Heart right ventricle (tissue), 16 donors: ENCODE results near the gene OMA1. TPM values are rescaled to one million over a fixed set of nuclear protein-coding genes. Genes with fewer than 3 reads are reported as not detected.

Experiments used
- ATAC-seq, 8 donors: fragments of 200-7000 bp; cut with Tn5 transposase; one replicate each; pipeline ENCODE4 v1.9.1; 2020; ENCODE audit warnings: mild to moderate bottlenecking in 8 of 8, moderate library complexity in 8 of 8, moderate number of reproducible peaks in 1 of 8
- DNase-seq, 2 donors: peaks; one replicate each; pipeline ENCODE4 v3.0.0-alpha.2; 2020
- H3K27ac ChIP-seq, 10 donors: fragments of 200-600 bp; sonication (generic) in 2 of 10; one replicate each; pipeline versions ENCODE4 v1.5.0 to v1.8.0; 2020 to 2022; ENCODE audit warnings: mild to moderate bottlenecking in 3 of 10
- H3K27me3 ChIP-seq, 7 donors: fragments of 200-600 bp; one replicate each; pipeline ENCODE4 v1.8.0; 2021 to 2022; ENCODE audit warnings: mild to moderate bottlenecking in 2 of 7
- H3K36me3 ChIP-seq, 9 donors: fragments of 200-600 bp; sonication (generic) in 1 of 9; one replicate each; pipeline versions ENCODE4 v1.5.0 to v1.8.0; 2020 to 2022; ENCODE audit warnings: mild to moderate bottlenecking in 2 of 9
- H3K4me1 ChIP-seq, 9 donors: fragments of 200-600 bp; sonication (generic) in 1 of 9; one replicate each; pipeline versions ENCODE4 v1.5.0 to v1.8.0; 2020 to 2022; ENCODE audit warnings: mild to moderate bottlenecking in 4 of 9
- H3K4me3 ChIP-seq, 10 donors: fragments of 200-600 bp; sonication (generic) in 2 of 10; one replicate each; pipeline versions ENCODE4 v1.5.0 to v1.8.0; 2020 to 2022; ENCODE audit warnings: mild to moderate bottlenecking in 7 of 10, moderate library complexity in 2 of 10
- H3K9me3 ChIP-seq, 11 donors: fragments of 200-600 bp in 10 of 11; sonication (generic) in 2 of 11; one replicate each; pipeline versions ENCODE4 v1.5.0 to v1.8.0; 2013 to 2022; ENCODE audit warnings: mild to moderate bottlenecking in 2 of 11, control low read depth in 1 of 11, moderate library complexity in 1 of 11
- WGBS, 2 donors: extraction: QIAGEN DNeasy Blood & Tissue Kit; methylation state at CpG; one replicate each; pipeline ENCODE4 v1.1.7; 2013; ENCODE audit warnings: inconsistent platforms in 1 of 2; 5-methylcytosine and 5-hydroxymethylcytosine counted together
- intact Hi-C, 10 donors: fragments of 100-400 bp; cut with DNase I; formaldehyde crosslinking; loops; one replicate each; pipeline versions ENCODE4 v1.11.1 to v1.14.2; 2022
- polyA plus RNA-seq, 2 donors: library from polyadenylated mRNA; stranded (reverse); fragments of 200-250 nt; gene quantifications; one replicate each; pipeline ENCODE4 v1.2.3, GENCODE V29; 2013
- total RNA-seq, 10 donors: library from RNA; stranded (reverse); fragmentation: NEBNext Ultra II Directional in 3 of 10; extraction: Animal tissue kit (Norgen Biotek cat#: 25700) in 3 of 10; gene quantifications; one replicate each; pipeline versions ENCODE4 v1.2.1 to v1.2.4, GENCODE V29; 2021 to 2023
- TF ChIP-seq, protein P1 (sequence below), 9 donors: fragments of 200-600 bp; sonication (generic) in 2 of 9; IDR thresholded peaks; one replicate each; pipeline versions ENCODE4 v1.5.0 to v1.8.0; 2021 to 2022; ENCODE audit warnings: antibody characterized with exemption in 9 of 9, mild to moderate bottlenecking in 5 of 9, moderate library complexity in 1 of 9
- donor health status: Arrhythmogenic right ventricular cardiomyopathy.
- donor health status: ischemic (EF 13 %, LVEDD 7.1; RV severe dilation, severe dysfunction).
- donor health status: healthy with polysubstance abuse.
- donor health status: DM: no; HTN: yes; CAD: no.
- donor health status: DM: no; HTN: no; CAD: no.
- donor health status: ischemic (EF 25% LVEDD 6.9; RV normal size, moderate dysfunction).
- donor health status: ischemic (EF 25% LVEDD 5.7; RV mildly dilated, moderate dysfunction).
- donor health status: healthy.
- donor health status: DM: yes; HTN: yes; CAD: no.
- donor health status: Ischemic cardiomyopathy.
- donor health status: ischemic (EF 35%, LVEDD 5.7; RV mildly dilated, moderate dysfunction).
- donor health status: nonischemic (EF 11% LVEDD 7.7; RV severe dilation, severe dysfunction).
- donor health status: DM: yes; HTN: yes; CAD: no.
- donor health status: PGD.
- donor health status: ischemic (EF 29% LVEDD 5.4; RV normal size, mild dysfunction).
- donor health status: nonischemic (EF 23%, LVEDD 6.1; RV moderate dilation, normal function).

The OMA1 gene
- total and polyA plus RNA-seq, 12 donors: 8.2 to 50.9 (median 34.1) TPM

DNA sequence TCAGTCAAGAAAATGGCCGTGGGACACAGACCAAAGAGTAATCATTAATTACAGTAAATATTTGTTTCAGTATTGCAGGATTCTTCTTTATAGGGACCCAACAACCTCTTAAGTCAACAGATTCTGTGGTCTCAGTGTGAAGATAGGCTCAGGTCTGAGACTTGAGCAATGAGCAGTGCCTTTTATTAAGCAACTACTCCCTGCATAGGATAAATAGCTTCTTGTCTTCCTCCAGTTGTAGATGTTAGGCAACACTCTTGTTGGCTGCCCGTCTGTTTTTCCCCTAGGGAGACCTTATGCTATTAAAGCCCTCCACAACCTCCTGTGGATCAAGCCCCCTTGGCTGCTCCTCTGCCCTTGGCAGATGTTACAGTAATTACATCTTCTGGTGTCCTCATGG lies 1.8 kb upstream of the OMA1 start:
- DNase-seq: no peak
- ATAC-seq: no peak
- TF ChIP-seq, protein P1, sequence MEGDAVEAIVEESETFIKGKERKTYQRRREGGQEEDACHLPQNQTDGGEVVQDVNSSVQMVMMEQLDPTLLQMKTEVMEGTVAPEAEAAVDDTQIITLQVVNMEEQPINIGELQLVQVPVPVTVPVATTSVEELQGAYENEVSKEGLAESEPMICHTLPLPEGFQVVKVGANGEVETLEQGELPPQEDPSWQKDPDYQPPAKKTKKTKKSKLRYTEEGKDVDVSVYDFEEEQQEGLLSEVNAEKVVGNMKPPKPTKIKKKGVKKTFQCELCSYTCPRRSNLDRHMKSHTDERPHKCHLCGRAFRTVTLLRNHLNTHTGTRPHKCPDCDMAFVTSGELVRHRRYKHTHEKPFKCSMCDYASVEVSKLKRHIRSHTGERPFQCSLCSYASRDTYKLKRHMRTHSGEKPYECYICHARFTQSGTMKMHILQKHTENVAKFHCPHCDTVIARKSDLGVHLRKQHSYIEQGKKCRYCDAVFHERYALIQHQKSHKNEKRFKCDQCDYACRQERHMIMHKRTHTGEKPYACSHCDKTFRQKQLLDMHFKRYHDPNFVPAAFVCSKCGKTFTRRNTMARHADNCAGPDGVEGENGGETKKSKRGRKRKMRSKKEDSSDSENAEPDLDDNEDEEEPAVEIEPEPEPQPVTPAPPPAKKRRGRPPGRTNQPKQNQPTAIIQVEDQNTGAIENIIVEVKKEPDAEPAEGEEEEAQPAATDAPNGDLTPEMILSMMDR (IDR thresholded peaks at IDR 0.05): no peak
- Histone ChIP-seq H3K4me3 (no peak overlapping the region), H3K9me3 (no peaks in the 10 kb centered on the region), H3K36me3 (no peaks in the 10 kb centered on the region), H3K27me3 (no peaks in the 10 kb centered on the region), H3K27ac (no peak overlapping the region), H3K4me1 (peaks cover 0 to 22% (median 14%) of the 10 kb centered on the region in 9 donors)
- intact Hi-C loops: loop anchor here in 6 of 10 donors (5.0 to 10.0 kb wide), 2 partner anchors 36 to 106 kb away; no protein-coding TSS in a partner anchor
- WGBS, 2 donors: 90% methylated on average over 2 of the region's 2 CpGs

GRCh38 chr1:58545591-58546519 lies 671 bp downstream of the OMA1 start:
- no peaks in the 10 kb centered on the region for H3K9me3 ChIP-seq
- no peaks in the 10 kb centered on the region for H3K27me3 ChIP-seq
- peak overlapping the region; percentile 97 to 100 (median 99) for H3K27ac ChIP-seq
- peaks cover 0 to 19% (median 11%) of the 10 kb centered on the region in 9 donors for H3K4me1 ChIP-seq
- DNase-seq (peak; percentile 82 to 83), ATAC-seq (peak; percentile 76 to 96 (median 88))
- TF ChIP-seq, protein P1 (IDR thresholded peaks at IDR 0.05): no peak
- H3K4me3 ChIP-seq: peak overlapping the region; percentile 37 to 87 (median 78)
- intact Hi-C loops: loop anchor here in 8 of 10 donors (1.0 to 10.0 kb wide), 4 partner anchors 29 to 109 kb away; no protein-coding TSS in a partner anchor
- WGBS, 2 donors: 1% methylated on average over 40 to 41 of the region's 43 CpGs
- no peaks in the 10 kb centered on the region for H3K36me3 ChIP-seq

DNA sequence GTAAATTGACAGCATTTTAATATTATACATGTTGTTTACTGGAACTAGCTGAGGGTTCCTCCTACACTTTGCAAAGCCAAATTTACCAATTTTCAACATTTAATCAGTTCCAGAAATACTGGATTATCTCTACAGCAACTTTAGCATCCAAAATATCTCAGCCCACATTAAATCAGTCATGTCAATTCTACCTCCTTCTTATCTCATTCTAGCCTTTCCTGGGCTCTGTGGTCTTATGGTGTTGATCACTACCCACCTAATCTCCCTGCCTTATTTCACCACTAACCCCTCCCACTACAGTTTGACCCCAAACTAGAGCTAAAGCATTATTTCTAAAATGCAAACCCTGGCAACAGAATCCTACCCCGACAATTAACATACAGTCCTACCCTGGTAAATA lies 3.3 kb downstream of the OMA1 start:
- Histone ChIP-seq H3K4me3 (no peak overlapping the region), H3K27ac (no peak overlapping the region), H3K4me1 (peaks cover 0 to 19% (median 11%) of the 10 kb centered on the region in 9 donors), H3K9me3 (no peaks in the 10 kb centered on the region), H3K36me3 (peaks cover 0 to 10% (median 0%) of the 10 kb centered on the region in 9 donors), H3K27me3 (no peaks in the 10 kb centered on the region)
- ATAC-seq (no peak), DNase-seq (no peak)
- TF ChIP-seq, protein P1 (IDR thresholded peaks at IDR 0.05): no peak
- WGBS, 2 donors: 87% methylated on average over 1 of the region's 1 CpG
- intact Hi-C loops: loop anchor here in 4 of 10 donors (10.0 kb wide), 1 partner anchor 112 kb away; no protein-coding TSS in a partner anchor

DNA sequence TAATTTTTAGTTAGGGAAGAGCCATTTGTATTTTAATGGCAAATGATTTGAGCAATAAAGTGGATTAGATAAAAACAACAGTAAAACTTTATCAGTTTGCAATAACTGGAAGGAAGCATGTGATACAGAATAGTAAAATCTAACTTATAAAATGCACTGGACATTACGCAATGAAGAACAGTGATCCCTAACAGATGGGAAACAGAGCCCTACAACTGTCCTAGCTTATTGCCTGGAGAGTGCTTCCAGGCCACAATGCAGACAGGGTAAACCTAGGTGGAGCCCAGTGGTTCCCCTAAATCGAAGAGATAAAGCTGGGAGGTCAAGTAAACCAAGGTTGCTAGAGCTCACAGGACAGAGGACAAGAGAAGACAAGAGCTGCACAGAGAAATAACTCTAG lies 7.0 kb downstream of the OMA1 start:
- peaks cover 0 to 26% (median 0%) of the 10 kb centered on the region in 9 donors for H3K36me3 ChIP-seq
- no peak overlapping the region for H3K4me3 ChIP-seq
- WGBS, 2 donors: 72 to 79% methylated on average over 2 of the region's 2 CpGs
- ATAC-seq (no peak), DNase-seq (no peak)
- H3K9me3 ChIP-seq: no peaks in the 10 kb centered on the region
- peaks cover 0 to 2% (median 0%) of the 10 kb centered on the region in 9 donors for H3K4me1 ChIP-seq
- H3K27me3 ChIP-seq: no peaks in the 10 kb centered on the region
- intact Hi-C loops: no loop called here
- H3K27ac ChIP-seq: no peak overlapping the region
- TF ChIP-seq, protein P1 (IDR thresholded peaks at IDR 0.05): no peak
